Kidney epithelial cell (primary cell): ENCODE results near the gene ERI3. TPM values are rescaled to one million over a fixed set of nuclear protein-coding genes. Genes with fewer than 3 reads are reported as not detected.

Source experiments
- DNase-seq: peaks from one replicate; pipeline ENCODE4 v3.0.0-alpha.2; 2010; ENCODE audit warnings: low read depth
- H3K27me3 ChIP-seq: 2 replicates; pipeline ENCODE4 v1.6.0; 2011; ENCODE audit warnings: low read length; ENCODE audit not compliant: control insufficient read depth, insufficient read depth
- H3K36me3 ChIP-seq: 2 replicates; pipeline ENCODE4 v1.5.1; 2011; ENCODE audit warnings: low read length; ENCODE audit not compliant: control insufficient read depth, insufficient read depth
- H3K4me3 ChIP-seq: 2 replicates; pipeline ENCODE4 v1.5.1; 2011; ENCODE audit warnings: low read depth, mild to moderate bottlenecking, control low read depth, low read length
- CTCF ChIP-seq: IDR thresholded peaks from 2 replicates; pipeline ENCODE4 v1.5.1; 2011; ENCODE audit warnings: mild to moderate bottlenecking, moderate library complexity, low read length, control low read depth, inconsistent platforms; ENCODE audit not compliant: insufficient read depth, poor library complexity, severe bottlenecking
- total RNA-seq: library from RNA; depleted of rRNA; stranded (reverse); fragments of >200 nt; gene quantifications from 2 replicates; pipeline ENCODE4 v1.2.3, GENCODE V29; 2015

Gene ERI3
- total RNA-seq, 1 donor from 2014 or later = 64.8 TPM

DNA sequence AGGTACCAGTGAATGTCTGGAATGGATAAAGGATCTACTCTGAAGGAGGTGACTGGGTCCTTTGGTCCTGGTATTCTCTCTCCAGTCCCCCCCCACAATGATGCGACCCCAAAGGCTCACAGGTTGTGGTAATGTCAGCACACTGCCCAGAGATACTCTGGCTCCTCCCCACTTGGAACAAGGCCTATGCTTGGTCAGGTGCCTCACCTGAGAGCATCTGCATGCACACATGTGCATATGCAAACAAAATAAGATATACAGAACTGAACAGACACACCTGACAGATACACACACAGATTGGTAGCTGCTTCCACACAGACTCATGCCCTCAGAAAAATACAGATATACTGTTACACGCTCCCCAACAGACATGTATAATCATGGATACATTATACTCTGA lies 108.3 kb downstream of the ERI3 start:
- DNase-seq = no peak
- no peaks in the 10 kb centered on the region for H3K36me3 ChIP-seq
- no peaks in the 10 kb centered on the region for H3K27me3 ChIP-seq
- TF ChIP-seq CTCF = no peak
- H3K4me3 ChIP-seq = no peak overlapping the region

- H3K36me3 ChIP-seq = no peaks in the 10 kb centered on the region
- no peaks in the 10 kb centered on the region for H3K27me3 ChIP-seq
- TF ChIP-seq CTCF = no peak
Measured at GRCh38 chr1:44244986-44245385, 110.1 kb downstream of the ERI3 start.

DNA sequence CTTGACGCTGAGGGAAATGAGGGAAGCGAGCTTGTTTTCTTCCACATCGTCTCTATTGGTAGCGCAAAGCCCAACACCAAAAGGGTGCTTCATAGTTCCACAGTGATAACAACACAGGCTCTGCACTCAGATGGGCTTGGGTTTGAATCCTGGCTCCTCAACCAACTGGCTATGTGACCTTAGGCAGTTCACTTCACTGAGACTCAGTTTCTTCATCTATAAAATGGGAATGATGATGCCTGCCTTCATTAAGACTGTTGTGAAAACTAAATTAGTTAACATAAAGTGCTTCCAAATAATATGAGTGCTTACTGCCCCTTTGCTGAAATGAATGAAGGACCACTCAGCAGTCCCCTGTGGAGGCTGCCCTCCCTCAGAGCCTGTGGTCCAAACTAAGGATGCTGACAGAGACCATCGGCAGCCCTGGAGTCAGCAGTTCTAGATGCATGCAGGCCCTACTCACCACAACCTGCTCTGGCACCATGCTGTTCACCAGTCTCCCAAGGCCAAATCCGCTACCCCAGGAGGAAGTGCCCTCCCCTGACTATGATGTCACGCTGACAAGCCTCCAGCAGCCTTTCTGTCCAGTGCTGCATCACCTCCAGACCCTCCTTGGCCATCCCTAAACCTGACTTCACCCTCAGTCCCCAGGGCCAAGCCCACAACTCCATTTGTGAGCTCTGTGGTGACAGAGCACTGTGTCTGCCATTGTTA lies 111.1 kb downstream of the ERI3 start:
- no peak for TF ChIP-seq CTCF
- no peaks in the 10 kb centered on the region for H3K27me3 ChIP-seq

More at GRCh38 chr1:44244986-44245385, 110.1 kb downstream of the ERI3 start:
- DNase-seq = no peak
- no peak overlapping the region for H3K4me3 ChIP-seq

DNA sequence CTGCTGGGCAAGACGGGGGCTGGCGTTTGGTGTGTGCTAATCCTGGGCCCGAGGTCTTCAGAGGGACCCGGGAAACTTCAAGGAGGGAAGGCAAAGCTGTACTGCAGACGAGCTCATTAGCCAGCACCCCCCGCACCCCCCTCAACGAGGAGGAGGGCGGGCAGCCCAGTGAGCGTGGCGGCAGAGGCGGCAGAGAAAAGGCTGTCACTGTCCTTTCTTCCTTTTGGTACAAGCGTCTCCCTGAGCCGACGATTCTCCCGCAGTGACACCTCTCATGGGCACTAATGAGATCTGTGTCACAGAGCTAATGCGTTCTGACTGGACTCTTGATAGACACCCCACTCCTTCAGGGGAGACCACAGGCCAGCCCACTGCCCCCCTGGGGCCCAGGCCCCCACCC lies 112.3 kb downstream of the ERI3 start:
- H3K27me3 ChIP-seq = no peaks in the 10 kb centered on the region

More for the DNA sequence above, 111.1 kb downstream of the ERI3 start:
- Histone ChIP-seq H3K36me3 (no peaks in the 10 kb centered on the region), H3K4me3 (no peak overlapping the region)
- no peak for DNase-seq

DNA sequence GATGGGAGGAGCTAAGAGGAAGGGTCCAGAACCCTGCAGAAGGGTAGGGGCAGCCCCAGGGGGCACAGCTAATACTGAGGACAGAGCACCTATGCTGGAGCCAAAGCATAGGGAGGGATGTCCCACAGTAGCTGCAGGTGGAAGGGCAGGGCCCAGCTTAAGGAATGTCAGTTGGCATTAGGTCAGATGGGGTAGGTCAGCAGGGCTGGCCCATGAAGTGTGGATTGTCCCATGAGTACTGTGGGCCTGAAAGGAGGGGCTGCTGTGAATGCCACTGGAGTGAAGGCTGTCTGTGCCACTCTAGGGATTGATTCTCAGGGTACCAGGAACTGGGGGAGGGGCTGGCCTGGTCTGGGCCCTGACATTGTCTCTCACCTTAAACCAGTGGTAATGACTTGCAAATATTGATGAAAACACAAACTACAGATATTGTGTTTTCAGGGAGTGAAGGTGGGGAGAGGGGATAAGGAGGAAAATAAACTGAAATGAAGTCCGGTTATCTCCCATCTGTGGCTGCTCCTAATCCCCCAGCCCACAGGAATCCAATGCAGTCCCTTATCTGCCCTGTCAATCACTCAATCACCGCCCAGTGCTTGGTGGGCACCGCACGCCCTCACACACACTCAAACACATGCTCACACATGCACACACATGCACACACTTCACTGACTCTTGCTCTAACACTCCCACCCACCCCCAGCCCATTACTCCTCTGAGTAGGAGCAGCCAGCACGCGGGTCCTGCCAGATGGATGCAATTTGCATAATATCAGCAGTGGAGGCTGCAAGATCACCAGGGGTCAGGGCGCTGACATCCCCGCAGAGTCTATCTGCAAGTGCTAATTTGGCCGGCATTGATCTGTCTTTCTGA lies 114.0 kb downstream of the ERI3 start:
- no peak for DNase-seq
- Histone ChIP-seq H3K27me3 (no peaks in the 10 kb centered on the region), H3K4me3 (no peak overlapping the region), H3K36me3 (no peaks in the 10 kb centered on the region)
- TF ChIP-seq CTCF = no peak

More for the DNA sequence above, 112.3 kb downstream of the ERI3 start:
- Histone ChIP-seq H3K4me3 (no peak overlapping the region), H3K36me3 (no peaks in the 10 kb centered on the region)
- no peak for DNase-seq
- no peak for TF ChIP-seq CTCF
